Stimulated activated CD4-positive, alpha-beta T cell treated with anti-CD3 and anti-CD28 coated beads, Interleukin-4, amount 100 ng/mL, for 48 hours (primary cell): ENCODE results near the gene REC8.

Experiments used
- DNase-seq, 2 donors: peaks; one replicate each; pipeline ENCODE4 v3.0.0-alpha.2; 2020; ENCODE audit warnings: low read depth in 2 of 2

Gene REC8, protein sequence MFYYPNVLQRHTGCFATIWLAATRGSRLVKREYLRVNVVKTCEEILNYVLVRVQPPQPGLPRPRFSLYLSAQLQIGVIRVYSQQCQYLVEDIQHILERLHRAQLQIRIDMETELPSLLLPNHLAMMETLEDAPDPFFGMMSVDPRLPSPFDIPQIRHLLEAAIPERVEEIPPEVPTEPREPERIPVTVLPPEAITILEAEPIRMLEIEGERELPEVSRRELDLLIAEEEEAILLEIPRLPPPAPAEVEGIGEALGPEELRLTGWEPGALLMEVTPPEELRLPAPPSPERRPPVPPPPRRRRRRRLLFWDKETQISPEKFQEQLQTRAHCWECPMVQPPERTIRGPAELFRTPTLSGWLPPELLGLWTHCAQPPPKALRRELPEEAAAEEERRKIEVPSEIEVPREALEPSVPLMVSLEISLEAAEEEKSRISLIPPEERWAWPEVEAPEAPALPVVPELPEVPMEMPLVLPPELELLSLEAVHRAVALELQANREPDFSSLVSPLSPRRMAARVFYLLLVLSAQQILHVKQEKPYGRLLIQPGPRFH

DNA sequence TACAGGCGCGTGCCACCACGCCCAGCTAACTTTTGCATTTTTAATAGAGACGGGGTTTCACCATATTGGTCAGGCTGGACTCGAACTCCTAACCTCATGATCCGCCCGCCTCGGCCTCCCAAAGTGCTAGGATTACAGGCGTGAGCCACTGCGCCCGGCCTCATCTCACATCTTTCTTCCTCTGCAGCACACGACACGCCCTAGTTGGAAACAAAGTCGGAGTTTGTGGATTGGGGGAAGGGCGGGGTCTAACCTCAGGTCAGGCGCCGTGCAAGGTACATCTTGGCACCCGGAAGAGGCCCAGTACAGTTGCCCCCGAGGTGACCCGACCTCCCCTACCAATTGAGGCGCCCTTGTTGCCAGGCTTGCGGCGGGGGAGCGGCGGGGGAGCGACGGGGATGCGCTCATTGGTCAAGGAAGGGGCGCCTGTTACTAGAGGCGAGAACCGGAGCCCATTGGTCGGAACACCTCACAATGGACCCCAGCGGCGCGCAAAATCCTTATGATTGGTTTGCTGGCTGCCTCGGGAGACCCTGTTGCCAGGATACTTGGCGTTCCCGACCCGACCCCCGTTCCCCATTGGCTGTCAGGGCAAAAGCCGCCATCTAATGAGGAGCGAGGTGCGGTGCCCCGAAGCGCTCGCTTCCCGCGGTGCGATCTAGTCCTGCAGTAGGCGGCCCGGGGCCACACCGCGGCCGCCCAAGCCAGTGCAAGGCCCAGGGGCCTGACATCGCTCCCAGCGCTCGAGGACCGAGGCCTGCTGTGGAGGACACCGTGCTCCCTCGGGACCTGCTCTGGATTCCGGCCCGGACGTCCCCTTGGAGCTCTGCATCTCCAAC, at the start of gene REC8:
REC8 (plus strand) TSS at position 659 of the 839 bp plus-strand sequence. CDS start 473 bp downstream, outside the sequence.
- peak; percentile 60 to 62 for DNase-seq

DNA sequence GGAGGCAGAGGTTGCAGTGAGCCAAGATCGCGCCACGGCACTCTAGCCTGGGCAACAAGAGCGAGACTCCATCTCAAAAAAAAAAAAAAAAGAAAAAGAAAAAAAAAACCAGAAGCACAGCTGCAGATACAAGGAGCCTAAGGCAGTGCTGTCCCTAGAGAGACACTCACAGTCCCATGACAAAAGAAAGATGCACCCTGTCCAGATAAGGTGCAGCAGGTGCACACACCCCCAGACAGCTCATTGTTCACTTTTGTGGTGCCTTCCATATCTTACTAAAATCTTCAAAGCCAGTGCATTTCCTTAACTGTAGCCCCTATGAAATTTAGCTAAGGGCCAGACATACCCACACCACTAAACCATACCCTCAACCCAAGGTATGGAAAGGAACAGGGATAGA, 49.5 kb upstream of the REC8 start:
- DNase-seq, result no peak

DNA sequence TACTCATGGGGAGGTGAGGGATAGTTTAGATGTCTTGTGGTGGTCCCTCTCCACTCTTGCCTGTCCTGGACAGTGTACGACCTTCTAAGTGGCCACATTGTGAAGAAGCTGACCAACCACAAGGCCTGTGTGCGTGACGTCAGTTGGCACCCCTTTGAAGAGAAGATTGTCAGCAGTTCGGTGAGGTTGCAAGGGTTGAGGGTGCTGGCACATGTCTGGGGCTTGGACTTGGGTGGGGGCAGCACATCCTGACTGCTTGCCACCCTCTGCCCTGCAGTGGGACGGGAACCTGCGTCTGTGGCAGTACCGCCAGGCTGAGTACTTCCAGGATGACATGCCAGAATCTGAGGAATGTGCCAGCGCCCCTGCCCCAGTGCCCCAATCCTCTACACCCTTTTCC, 49.0 kb upstream of the REC8 start:
- no peak for DNase-seq

DNA sequence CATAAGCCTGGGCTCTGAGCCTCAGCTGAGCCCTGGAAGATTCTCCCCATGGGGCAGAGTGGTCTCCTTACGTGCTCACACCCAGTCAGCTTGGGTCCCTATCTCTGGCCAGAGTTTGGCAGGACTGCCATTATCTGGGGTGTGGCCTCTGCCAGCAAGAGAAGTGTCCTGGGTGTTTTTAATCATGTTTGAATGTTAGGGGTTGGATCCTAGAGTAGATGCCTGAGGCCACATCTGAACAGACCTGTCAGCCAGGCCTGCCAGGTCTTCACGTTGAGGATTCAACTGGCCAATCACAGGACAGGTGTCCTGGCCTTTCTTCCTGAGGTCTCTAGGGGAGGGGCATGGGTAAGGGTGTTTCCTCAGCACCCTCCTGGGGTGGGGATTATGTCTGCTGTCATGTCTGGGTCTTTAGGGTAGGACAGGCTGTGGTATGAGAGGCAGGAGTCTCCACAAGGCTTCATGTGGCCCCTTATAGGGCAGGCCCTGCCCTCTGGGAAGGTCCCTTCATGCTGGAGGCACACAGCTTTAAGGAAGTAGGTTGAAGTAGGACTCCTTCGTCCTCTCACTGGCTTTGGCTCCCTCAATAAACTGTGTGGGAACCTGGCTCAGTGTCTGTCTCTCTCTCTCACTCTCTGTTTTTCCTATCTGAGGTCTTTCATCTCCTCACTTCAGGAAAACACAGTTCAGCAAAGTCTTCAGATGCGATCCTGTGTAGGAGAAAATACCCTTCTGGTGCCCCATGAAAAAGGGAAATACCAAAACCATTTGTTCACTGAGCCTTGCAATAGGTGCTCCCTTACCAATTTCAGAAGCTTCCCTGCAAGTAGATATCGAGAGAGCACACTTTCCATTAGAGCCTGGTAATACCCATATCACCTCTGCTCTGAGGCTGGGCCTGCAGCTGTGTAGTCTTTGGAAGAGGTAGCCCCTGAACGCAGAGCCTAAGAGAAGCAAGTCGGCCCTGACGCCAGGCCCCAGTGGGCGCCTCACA, 48.2 kb upstream of the REC8 start:
- DNase-seq, result no peak

DNA sequence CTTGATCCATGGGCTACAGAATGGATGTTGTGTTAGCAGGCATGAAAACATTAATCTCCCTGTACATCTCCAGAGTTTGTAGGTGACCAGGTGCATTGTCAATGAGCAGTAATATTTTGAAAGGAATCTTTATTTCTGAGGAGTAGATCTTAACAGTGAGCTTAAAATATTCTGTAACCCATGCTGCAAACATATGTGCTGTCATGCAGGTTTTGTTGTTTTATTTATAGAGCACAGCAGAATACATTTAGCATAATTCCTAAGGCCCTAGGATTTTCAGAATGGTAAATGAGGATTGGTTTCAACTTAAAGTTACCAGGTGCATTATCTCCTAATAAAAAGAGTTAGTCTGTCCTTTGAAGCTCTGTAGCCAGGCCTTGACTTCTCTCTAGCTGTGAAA, 44.9 kb upstream of the REC8 start:
- no peak for DNase-seq

DNA sequence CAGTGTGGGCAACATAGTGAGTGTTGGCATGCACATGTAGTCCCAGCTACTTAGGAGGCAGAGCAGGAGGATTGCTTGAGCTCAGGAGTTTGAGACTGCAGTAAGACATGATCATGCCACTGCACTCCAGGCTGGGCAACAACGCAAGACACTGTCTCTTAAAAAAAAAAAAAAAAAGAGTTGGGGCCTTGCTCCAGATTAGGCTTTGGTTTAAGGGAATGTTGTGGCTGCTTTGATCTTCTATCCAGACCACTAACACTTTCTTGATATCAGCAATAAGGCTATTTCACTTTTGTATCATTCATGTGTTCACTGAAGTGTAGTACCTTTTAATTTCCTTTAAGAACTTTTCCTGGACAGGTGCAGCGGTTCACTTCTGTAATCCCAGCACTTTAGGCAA, 44.2 kb upstream of the REC8 start:
- DNase-seq, result no peak

DNA sequence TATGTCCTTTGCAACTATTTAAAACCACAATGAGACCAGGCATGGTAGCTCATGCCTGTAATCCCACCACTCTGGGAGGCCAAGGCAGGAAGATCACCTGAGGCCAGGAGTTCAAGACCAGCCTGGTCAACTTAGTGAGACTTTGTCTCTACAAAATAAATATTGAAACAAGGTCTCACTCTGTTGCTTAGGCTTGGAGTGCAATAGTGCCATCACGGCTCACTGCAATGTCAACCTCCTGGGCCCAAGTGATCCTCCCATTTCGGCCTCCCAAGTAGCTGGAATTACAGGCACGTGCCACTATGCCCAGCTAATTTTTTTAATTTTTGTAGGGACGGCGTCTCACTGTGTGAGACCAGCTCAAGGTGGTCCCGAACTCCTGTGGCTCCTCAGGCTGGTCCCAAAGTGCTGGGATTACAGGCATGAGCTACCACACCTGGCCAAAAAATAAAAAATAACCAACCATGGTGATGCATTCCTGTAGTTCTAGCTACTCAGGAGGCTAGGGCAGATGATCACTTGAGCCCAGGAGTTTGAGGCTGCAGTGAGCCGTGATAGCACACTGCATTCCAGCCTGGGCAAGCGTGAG, 42.4 kb upstream of the REC8 start:
- DNase-seq, result no peak

DNA sequence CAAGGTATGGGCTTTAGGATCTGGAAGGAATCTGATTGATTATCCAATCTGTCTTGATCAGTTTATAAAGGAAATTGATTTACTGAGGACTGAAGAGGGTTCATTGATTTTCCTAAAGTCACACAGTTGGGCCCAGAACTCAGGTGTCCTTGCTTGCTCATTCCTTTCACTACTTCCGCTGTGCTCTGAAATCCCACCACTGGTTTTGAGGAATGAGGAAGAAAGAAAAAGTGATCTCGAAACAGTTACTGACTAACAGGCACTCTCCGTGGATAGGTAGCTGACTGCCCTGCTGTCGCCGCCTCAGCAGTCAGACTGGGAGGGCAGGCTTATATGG, 41.5 kb upstream of the REC8 start, which contains the start of gene FITM1:
FITM1 (plus strand) TSS at position 280 of the 337 bp plus-strand sequence. CDS start 905 bp downstream, outside the sequence.
- no peak for DNase-seq

DNA sequence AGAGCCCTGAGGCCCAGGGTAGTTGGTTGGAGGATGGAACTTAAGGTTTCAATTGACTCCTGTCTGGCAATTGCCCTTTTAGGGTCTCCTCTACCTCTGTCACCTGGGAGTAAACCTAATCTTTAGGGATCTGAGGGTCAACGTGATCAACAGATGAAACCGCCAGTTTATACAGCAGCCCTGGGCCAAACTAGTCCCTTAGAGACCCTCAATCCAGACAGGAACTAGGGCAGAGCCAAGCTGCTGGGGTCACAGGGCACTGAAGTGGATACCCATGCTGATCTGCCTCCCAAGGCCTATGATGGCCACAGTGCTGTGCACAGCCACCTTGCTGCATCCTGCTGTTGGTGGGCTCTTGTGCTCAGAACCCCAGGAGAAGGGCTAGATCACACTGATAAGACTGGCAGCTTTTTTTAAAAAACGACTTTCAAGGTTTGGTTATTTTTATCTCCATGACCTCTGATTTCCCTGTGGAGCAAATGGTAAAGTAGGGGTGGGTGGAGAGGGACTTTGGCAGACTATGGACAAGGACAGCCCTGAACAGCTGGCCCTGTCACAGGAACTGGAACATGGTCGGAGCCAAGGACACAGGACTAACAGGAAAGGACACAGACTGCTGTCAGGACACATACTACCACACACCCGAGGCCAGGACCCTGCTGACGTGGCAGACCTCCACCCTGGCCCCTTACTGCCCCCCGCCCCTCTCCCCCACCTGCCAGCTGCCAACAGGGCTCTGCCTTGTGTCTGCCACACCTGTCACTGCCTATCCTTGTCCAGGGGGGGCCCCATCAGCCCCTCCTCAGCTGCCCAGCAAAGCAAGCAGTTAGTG, 40.9 kb upstream of the REC8 start:
- DNase-seq, result no peak

DNA sequence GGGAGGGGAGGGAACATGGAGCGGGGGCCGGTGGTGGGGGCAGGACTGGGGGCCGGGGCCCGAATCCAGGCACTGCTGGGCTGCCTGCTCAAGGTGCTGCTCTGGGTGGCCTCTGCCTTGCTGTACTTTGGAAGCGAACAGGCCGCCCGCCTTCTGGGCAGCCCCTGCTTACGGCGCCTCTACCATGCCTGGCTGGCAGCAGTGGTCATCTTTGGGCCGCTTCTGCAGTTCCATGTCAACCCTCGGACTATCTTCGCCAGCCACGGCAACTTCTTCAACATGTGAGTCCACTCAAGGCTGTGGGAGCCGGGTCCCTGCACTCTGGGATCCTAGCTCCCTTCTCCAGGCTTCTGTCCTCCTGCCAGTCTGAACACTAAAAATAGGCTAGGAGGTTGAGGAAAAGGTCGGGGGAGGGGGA, 40.3 kb upstream of the REC8 start:
- no peak for DNase-seq

DNA sequence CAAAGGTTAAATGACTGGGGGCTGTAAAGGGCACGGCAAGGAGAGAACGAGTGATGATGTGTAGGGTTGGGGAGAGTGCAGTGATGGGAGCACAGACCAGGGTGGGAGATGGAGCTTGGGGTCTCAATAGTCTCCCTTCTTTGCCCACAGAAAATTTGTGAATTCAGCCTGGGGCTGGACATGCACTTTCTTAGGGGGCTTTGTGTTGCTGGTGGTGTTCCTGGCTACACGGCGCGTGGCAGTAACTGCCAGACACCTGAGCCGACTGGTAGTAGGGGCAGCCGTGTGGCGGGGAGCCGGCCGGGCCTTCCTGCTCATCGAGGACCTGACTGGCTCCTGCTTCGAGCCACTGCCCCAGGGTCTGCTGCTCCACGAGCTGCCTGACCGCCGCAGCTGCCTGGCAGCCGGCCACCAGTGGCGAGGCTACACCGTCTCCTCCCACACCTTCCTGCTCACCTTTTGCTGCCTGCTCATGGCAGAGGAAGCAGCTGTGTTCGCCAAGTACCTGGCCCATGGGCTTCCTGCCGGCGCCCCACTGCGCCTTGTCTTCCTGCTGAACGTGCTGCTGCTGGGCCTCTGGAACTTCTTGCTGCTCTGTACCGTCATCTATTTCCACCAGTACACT, 39.7 kb upstream of the REC8 start:
- DNase-seq, result no peak

DNA sequence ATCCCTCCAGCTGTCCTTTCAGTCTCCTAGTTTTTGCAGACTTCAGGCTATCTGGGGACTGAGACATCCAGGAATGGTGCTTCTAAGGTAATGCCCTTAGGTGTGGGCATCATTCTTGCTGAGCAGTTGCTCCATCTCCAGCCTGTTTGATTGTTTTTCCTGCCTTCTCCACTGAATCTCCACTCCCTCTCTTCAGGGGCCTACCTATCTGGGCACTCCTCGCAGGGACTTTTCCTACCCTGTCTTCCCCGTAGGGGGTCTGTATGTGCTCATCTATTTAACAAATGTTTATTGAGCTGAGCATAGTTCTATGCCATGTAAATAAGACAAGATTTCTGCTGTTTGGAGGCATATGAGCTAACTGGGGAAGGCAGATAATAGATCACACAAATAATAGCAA, 38.9 kb upstream of the REC8 start:
- DNase-seq, result no peak

DNA sequence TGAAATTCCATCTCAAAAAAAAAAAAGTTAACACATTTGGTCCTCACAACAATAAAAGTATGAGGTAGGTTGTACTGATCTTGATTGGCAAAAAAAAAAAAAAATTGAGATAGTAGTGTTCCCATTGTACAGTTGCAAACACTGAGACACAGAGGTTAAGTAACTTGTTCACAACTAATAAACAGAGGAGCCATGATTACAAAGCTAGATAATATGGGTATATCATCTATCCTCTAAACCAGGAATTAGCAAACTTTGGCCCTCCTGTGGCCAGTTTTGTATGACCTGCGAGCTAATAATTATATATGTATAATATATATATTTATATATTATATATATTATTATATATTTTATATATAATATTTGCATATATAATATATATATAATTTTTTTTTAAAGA, 38.1 kb upstream of the REC8 start:
- no peak for DNase-seq

DNA sequence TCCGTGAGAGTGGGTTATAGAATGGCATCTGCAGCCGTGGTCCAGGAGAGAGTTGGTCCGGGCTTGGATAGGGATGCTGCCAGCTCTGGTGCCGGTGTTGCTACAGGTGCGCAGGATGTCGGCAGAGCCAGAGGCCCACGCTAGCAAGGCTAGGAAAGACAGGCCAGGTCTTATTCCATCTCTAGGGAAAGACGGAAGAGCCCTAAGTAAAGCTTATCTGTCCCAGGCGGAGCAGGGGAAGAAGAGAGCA, 36.4 kb upstream of the REC8 start:
- DNase-seq, result no peak

DNA sequence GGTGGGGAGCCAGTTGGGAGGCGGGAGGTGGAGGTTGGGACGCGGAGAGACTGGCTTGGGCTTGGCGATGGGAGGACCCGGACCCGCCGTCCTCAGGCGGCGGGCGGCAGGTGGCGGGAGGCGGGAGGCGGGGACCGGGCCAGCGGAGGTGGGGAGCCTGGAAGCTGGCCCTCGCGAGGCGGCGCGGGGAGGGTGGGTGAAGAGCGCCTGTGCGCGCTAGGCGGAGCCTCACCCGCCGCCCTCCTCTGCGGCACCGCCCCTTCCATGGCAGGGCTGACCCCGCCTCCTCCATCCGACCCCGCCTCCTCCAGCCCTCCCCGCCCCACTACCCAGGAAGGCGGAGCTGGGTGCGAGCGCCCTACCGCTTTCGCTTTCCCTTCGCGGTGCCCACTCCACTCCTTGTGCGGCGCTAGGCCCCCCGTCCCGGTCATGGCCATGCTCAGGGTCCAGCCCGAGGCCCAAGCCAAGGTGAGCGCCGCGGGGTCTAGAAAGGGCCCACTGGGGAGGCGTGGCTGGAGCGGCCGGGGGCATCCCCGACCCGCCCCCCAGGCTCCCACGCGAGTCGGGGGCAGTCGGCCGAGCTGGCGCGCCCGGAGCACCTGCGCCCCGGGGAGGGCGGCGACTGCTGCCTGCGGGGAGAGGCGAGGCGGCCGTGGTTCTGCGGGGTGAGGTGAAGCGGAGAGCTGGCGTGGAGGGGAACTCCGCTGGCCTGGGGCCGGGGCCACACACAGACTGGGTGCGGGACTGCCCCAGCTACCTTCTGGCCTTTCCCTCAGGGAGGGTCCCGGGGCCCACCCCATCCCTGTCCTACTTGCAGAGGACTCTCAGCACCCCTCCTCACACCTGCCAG, 35.8 kb upstream of the REC8 start, which contains the start of gene PSME1:
PSME1 (plus strand) TSS at position 361 of the 850 bp plus-strand sequence; CDS start at position 430, 69 bp downstream.
- DNase-seq, result peak; percentile 90 to 95

DNA sequence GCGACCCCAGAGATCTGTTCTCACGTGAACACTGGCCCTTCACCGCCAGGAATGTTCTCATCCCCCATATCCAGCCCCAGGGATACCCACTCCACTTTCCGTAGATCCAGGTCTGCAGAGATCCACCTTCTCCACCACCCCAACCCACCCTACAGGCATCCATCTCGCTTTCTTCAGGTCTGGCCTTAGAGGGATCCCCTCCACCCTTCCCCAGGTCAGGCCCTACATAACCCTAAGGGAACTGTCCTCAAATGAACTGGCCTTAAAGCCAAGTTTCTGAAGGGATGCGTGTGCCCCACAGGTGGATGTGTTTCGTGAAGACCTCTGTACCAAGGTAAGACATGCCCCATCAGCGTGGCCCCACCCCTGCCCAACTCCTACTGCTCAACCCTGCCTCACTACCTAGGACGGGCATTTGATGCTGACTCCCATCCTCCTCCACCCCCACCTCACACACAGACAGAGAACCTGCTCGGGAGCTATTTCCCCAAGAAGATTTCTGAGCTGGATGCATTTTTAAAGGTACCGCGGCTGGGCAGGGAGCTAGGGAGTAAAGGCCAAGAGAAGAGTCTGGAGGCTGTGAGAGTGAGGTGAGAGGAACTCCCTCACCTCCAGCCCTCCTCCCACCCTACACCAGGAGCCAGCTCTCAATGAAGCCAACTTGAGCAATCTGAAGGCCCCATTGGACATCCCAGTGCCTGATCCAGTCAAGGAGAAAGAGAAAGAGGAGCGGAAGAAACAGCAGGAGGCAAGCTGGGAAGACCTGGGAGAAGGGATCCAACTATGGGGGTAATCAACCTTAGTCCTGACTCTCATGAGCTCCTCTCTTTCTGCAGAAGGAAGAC, 35.0 kb upstream of the REC8 start:
- no peak for DNase-seq

DNA sequence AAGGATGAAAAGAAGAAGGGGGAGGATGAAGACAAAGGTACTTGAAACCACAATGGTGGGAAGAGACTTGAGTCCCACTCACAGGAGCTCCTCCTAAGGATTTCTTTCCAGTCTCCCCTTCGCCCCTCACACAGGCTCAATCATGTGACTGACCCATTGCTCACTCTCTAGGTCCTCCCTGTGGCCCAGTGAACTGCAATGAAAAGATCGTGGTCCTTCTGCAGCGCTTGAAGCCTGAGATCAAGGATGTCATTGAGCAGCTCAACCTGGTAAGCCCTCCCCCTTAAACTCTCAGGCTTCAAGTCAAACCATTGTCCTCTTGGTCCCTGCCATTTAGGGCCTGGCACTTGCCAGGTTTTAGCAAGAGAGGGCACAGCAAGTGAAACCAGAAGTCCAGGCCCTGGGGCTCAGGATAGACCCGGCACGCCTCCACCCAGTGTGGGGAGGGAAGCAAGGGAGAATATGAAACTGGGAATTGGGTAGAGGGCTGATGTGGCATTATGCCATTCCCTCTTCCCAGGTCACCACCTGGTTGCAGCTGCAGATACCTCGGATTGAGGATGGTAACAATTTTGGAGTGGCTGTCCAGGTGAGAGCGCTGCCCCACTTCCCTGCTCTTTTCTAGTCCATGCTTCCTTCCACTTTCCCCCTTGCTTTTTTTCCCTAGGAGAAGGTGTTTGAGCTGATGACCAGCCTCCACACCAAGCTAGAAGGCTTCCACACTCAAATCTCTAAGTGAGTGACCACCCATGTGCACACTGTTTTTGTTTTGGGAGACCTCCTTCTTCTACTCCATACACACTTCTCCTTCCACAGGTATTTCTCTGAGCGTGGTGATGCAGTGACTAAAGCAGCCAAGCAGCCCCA, 34.1 kb upstream of the REC8 start:
- no peak for DNase-seq
